ENCODE data around the gene SLC35F6. TPM values are rescaled to one million over a fixed set of nuclear protein-coding genes. Genes with fewer than 3 reads are reported as not detected.
"Not testable (repeated sequence)": the region's sequence is repeated elsewhere in the genome, so short reads cannot be mapped to it uniquely, and the experiment has no call there.

Gene SLC35F6
- total RNA-seq, 4 donors from 2014 or later, result 20.2 to 47.3 (median 38.2) TPM

GRCh38 chr2:26809876-26810577 lies 45.9 kb downstream of the SLC35F6 start:
- WGBS, 2 donors (ENCODE audit: low coverage in 1 of 2), result 64 to 85% methylated on average over 5 to 6 of the region's 6 CpGs
- H3K27me3 ChIP-seq, result peaks cover 42% of the 10 kb centered on the region

GRCh38 chr2:26811261-26811660 lies 47.2 kb downstream of the SLC35F6 start:
- peaks cover 52% of the 10 kb centered on the region for H3K27me3 ChIP-seq
- ATAC-seq, result no peak
- no peak overlapping the region for H3K27ac ChIP-seq
- no peaks in the 10 kb centered on the region for H3K36me3 ChIP-seq
- TF ChIP-seq EP300 (IDR thresholded peaks at IDR 0.05) (no peak), CTCF (IDR thresholded peaks at IDR 0.05) (no peak), POLR2A (IDR thresholded peaks at IDR 0.05) (no peak), POLR2AphosphoS5 (IDR thresholded peaks at IDR 0.05) (no peak)
- 58% methylated on average over 4 of the region's 8 CpGs; no CpG with 5 or more reads in 1 of the 2 donors for WGBS, 2 donors (ENCODE audit: low coverage in 1 of 2)
- H3K4me1 ChIP-seq, result no peaks in the 10 kb centered on the region
- no peaks in the 10 kb centered on the region for H3K9me3 ChIP-seq
- no peak overlapping the region for H3K4me3 ChIP-seq

More at GRCh38 chr2:26809876-26810577, 45.9 kb downstream of the SLC35F6 start:
- Histone ChIP-seq H3K4me3 (no peak overlapping the region), H3K4me1 (no peaks in the 10 kb centered on the region), H3K27ac (no peak overlapping the region), H3K36me3 (no peaks in the 10 kb centered on the region), H3K9me3 (no peaks in the 10 kb centered on the region)
- ATAC-seq, result no peak
- TF ChIP-seq POLR2AphosphoS5 (IDR thresholded peaks at IDR 0.05), result no peak
- TF ChIP-seq EP300 (IDR thresholded peaks at IDR 0.05), result no peak
- TF ChIP-seq CTCF (IDR thresholded peaks at IDR 0.05), result no peak
- TF ChIP-seq POLR2A (IDR thresholded peaks at IDR 0.05), result no peak

- Histone ChIP-seq H3K27ac (no peak overlapping the region), H3K36me3 (no peaks in the 10 kb centered on the region), H3K4me1 (no peaks in the 10 kb centered on the region), H3K4me3 (no peak overlapping the region), H3K9me3 (no peaks in the 10 kb centered on the region), H3K27me3 (peaks cover 58% of the 10 kb centered on the region)
- no peak for ATAC-seq
- TF ChIP-seq POLR2AphosphoS5 (IDR thresholded peaks at IDR 0.05) (no peak), CTCF (IDR thresholded peaks at IDR 0.05) (no peak), EP300 (IDR thresholded peaks at IDR 0.05) (no peak), POLR2A (IDR thresholded peaks at IDR 0.05) (no peak)
- 60 to 63% methylated on average over 7 to 10 of the region's 14 CpGs for WGBS, 2 donors (ENCODE audit: low coverage in 1 of 2)
Observed at GRCh38 chr2:26811791-26812694, 48.0 kb downstream of the SLC35F6 start.

- Histone ChIP-seq H3K27me3 (peaks cover 63% of the 10 kb centered on the region), H3K4me3 (no peak overlapping the region), H3K4me1 (no peaks in the 10 kb centered on the region), H3K27ac (no peak overlapping the region), H3K9me3 (no peaks in the 10 kb centered on the region), H3K36me3 (no peaks in the 10 kb centered on the region)
- WGBS, 2 donors (ENCODE audit: low coverage in 1 of 2), result 88 to 94% methylated on average over 3 of the region's 3 CpGs
- TF ChIP-seq POLR2AphosphoS5 (IDR thresholded peaks at IDR 0.05), result no peak
- TF ChIP-seq POLR2A (IDR thresholded peaks at IDR 0.05), result no peak
- no peak for TF ChIP-seq EP300 (IDR thresholded peaks at IDR 0.05)
- no peak for TF ChIP-seq CTCF (IDR thresholded peaks at IDR 0.05)
- ATAC-seq, result no peak
Observed at GRCh38 chr2:26812731-26813130, 48.6 kb downstream of the SLC35F6 start.

GRCh38 chr2:26814072-26814765 lies 50.1 kb downstream of the SLC35F6 start:
- H3K4me1 ChIP-seq, H3K27ac ChIP-seq, H3K9me3 ChIP-seq, H3K36me3 ChIP-seq, ATAC-seq, H3K4me3 ChIP-seq: not testable (repeated sequence)
- peaks cover 68% of the 10 kb centered on the region for H3K27me3 ChIP-seq
- 87% methylated on average over 9 of the region's 52 CpGs; no CpG with 5 or more reads in 1 of the 2 donors for WGBS, 2 donors (ENCODE audit: low coverage in 1 of 2)
